ENCODE data around the gene CFAP53. TPM values are rescaled to one million over a fixed set of nuclear protein-coding genes. Genes with fewer than 3 reads are reported as not detected.

CFAP53 gene
- total RNA-seq, 1 experiment from 2014 or later = 0.15 TPM

DNA sequence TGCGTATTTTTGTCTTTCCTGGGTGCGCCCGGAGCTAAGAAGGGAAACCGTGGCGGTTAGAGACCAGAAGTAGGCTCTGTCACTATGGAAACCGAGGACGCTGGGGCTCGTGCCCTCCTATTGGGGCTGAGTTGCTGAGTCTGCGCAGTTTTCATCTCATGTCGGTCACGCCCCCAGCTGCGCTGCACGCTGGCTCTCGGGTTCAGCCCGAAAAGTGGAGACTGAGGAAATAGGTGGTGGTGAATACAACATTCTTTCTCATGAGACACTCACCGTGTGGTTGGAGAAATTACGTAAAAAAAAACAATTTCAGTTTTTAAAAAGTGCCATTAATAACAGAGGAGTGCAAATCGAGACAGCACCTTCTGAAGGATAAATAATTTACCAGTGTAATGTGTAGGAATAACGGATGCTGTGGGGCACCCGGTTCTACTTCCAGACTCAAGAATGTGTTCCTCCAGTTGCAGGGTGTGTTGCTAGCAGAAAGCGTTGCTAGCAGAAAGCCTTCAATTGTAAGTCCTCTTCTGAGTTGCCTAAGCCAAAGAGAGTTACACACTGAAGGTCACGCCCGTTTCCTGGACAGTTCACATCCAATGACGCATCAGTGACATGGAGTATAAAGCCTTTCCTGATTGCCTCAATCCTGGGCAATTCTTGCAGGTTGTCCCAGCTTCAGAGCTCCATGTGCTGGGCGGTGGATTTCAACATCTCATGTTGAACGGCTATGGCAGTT is 41.6 kb upstream of the CFAP53 start:
- H3K9ac ChIP-seq (ENCODE audit: extremely low read depth, insufficient read length, low read length) = no peak overlapping the region
- Mint-ChIP-seq H3K27ac (no peak overlapping the region), H3K9me3 (peaks cover 4 to 7% of the 10 kb centered on the region in 2 experiments; a peak in 4 of 5 replicates), H3K27me3 (ENCODE audit: low read depth) (peaks cover 69% of the 10 kb centered on the region), H3K36me3 (ENCODE audit: insufficient read depth in 1 of 3, low read depth in 3 of 3) (no peaks in the 10 kb centered on the region), H3K4me1 (peaks cover 4 to 6% of the 10 kb centered on the region in 2 experiments; a peak in 3 of 4 replicates), H3K4me3 (peak overlapping the region; percentile 67 to 74)
- H3K79me1 ChIP-seq (ENCODE audit: insufficient read depth, low read depth, low read length, poor library complexity, severe bottlenecking) = no peaks in the 10 kb centered on the region
- TF ChIP-seq, protein P1, sequence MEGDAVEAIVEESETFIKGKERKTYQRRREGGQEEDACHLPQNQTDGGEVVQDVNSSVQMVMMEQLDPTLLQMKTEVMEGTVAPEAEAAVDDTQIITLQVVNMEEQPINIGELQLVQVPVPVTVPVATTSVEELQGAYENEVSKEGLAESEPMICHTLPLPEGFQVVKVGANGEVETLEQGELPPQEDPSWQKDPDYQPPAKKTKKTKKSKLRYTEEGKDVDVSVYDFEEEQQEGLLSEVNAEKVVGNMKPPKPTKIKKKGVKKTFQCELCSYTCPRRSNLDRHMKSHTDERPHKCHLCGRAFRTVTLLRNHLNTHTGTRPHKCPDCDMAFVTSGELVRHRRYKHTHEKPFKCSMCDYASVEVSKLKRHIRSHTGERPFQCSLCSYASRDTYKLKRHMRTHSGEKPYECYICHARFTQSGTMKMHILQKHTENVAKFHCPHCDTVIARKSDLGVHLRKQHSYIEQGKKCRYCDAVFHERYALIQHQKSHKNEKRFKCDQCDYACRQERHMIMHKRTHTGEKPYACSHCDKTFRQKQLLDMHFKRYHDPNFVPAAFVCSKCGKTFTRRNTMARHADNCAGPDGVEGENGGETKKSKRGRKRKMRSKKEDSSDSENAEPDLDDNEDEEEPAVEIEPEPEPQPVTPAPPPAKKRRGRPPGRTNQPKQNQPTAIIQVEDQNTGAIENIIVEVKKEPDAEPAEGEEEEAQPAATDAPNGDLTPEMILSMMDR (conservative IDR thresholded peaks at IDR 0.05) = no peak
- DNase-seq = peak; percentile 90
- H3K27me3 ChIP-seq (ENCODE audit: insufficient read depth, low read length) = no peaks in the 10 kb centered on the region; the same call in 1 of the 2 replicates
- no peak overlapping the region for H2BK15ac ChIP-seq (ENCODE audit: low read depth, low read length)
- no peaks in the 10 kb centered on the region for H3K9me3 ChIP-seq (ENCODE audit: control insufficient read depth, low read depth, low read length)
- WGBS (ENCODE audit: extremely low coverage, insufficient read length, low lambda C conversion rate) = no CpG with 5 or more reads among the region's 26 CpGs
- H4K91ac ChIP-seq (ENCODE audit: insufficient read length, low read depth, low read length) = no peak overlapping the region
- no peak overlapping the region for H3K56ac ChIP-seq (ENCODE audit: insufficient read length, low read depth, low read length)
- no peak overlapping the region for H2AK5ac ChIP-seq (ENCODE audit: insufficient read length, low read length)
- H4K5ac ChIP-seq (ENCODE audit: insufficient read length, low read depth, low read length) = no peak overlapping the region
- no peak overlapping the region for H2BK5ac ChIP-seq (ENCODE audit: insufficient read length, low read length)
- no peak overlapping the region for H2AFZ ChIP-seq (ENCODE audit: low read length)
- peak overlapping the region; percentile 71 for H3K4me2 ChIP-seq (ENCODE audit: insufficient read depth, insufficient read length, low read length)
- no peak overlapping the region for H2BK20ac ChIP-seq (ENCODE audit: low read depth, low read length, poor library complexity, severe bottlenecking)
- H4K8ac ChIP-seq (replicated peaks; ENCODE audit: insufficient read length, low read depth, low read length) = no peak overlapping the region
- no peak overlapping the region for H3K27ac ChIP-seq (ENCODE audit: insufficient read length, low read depth, low read length)
- no peak overlapping the region for H3K4ac ChIP-seq (ENCODE audit: low read depth, low read length)
- no peaks in the 10 kb centered on the region for H3K4me1 ChIP-seq (ENCODE audit: insufficient read depth, low read length)
- no peaks in the 10 kb centered on the region for H3K23me2 ChIP-seq (ENCODE audit: insufficient read length, low read depth, low read length, poor library complexity, severe bottlenecking)
- no peak overlapping the region for H3K18ac ChIP-seq (ENCODE audit: insufficient read length, low read depth, low read length)
- no peak overlapping the region for H2BK12ac ChIP-seq (ENCODE audit: insufficient read length, low read depth, low read length)
- H2BK120ac ChIP-seq (ENCODE audit: low read depth, low read length, poor library complexity, severe bottlenecking) = no peak overlapping the region
- no peak overlapping the region for H3T11ph ChIP-seq (ENCODE audit: low read length)
- H3K14ac ChIP-seq (ENCODE audit: insufficient read depth, low read length) = no peak overlapping the region
- no peak overlapping the region for H3K23ac ChIP-seq (ENCODE audit: insufficient read length, low read depth, low read length)
- no peaks in the 10 kb centered on the region for H3K79me2 ChIP-seq (ENCODE audit: insufficient read depth, low read length)
- H4K20me1 ChIP-seq (ENCODE audit: control insufficient read depth, insufficient read depth, insufficient read length) = no peaks in the 10 kb centered on the region
